Measurements from ENCODE around the gene ABCA13.

The ABCA13 gene

GRCh38 chr7:48563334-48563733, 392.1 kb downstream of the ABCA13 start:
- Histone ChIP-seq H3K4me3 (no peak overlapping the region), H3K27ac (no peak overlapping the region)

DNA sequence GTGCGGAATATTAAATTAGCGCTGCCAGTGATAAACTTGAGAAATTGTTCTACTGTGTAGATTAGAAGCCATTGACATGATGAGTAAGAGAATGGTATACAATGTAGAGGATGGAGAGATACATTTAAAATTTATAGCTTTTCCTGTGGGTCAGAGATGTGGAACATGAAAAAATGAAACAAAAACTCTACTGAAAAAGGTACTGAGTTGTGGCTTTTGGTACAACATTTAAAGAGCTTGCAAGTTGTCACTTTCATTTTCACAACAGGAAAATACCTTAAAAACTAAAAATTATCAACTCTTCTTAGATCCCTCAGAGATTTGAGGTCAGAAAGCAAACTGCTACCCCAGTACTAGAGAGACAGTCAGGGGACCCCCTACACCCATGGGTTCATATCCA, 404.3 kb downstream of the ABCA13 start:
- Histone ChIP-seq H3K4me3 (no peak overlapping the region), H3K27ac (no peak overlapping the region)

DNA sequence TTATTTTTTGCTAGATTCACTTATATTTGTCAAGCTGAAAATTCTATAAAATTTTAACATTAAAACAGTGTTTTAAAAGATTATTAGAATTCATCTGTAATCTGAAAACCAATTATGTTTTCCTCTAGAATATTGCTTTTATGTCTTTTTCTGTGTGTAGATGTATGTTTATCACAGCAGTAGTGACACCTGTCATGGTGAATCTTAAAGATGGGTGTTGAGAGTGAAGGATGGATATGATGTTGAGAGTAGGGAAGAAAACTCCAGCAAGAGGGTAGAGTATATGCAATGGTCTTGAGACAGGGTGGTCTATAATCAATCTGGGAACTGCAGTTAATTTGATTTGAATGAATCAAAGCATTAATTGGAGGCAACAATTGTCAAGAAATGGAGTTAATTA, 416.2 kb downstream of the ABCA13 start:
- Histone ChIP-seq H3K4me3 (no peak overlapping the region), H3K27ac (no peak overlapping the region)

GRCh38 chr7:48594349-48594748, 423.1 kb downstream of the ABCA13 start:
- Histone ChIP-seq H3K27ac (no peak overlapping the region), H3K4me3 (no peak overlapping the region)

- H3K27ac ChIP-seq = no peak overlapping the region
- no peak overlapping the region for H3K4me3 ChIP-seq
Observed at GRCh38 chr7:48595756-48596155, 424.5 kb downstream of the ABCA13 start.

GRCh38 chr7:48610705-48611104, 439.4 kb downstream of the ABCA13 start:
- Histone ChIP-seq H3K4me3 (no peak overlapping the region), H3K27ac (no peak overlapping the region)

DNA sequence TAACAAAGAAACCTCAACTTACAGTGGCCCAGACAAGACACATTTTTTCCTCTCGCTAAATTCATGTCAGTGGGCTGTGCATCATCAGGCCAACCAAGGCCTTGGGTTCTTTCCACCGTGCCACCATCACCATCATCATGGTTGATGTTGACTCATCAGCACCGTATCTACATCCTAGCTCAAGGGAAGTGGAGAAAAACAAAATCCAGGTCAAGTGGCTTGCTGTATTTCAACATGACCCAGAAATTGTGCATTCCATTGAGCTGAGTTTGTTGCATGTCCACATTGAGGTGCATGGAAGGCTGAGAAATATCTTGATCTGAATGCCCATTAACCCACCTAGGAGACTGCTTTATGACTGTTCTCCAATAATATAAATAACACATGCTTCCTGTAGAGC, 440.7 kb downstream of the ABCA13 start:
- no peak overlapping the region for H3K4me3 ChIP-seq
- H3K27ac ChIP-seq = no peak overlapping the region

GRCh38 chr7:48617508-48617907, 446.2 kb downstream of the ABCA13 start:
- Histone ChIP-seq H3K27ac (no peak overlapping the region), H3K4me3 (no peak overlapping the region)

DNA sequence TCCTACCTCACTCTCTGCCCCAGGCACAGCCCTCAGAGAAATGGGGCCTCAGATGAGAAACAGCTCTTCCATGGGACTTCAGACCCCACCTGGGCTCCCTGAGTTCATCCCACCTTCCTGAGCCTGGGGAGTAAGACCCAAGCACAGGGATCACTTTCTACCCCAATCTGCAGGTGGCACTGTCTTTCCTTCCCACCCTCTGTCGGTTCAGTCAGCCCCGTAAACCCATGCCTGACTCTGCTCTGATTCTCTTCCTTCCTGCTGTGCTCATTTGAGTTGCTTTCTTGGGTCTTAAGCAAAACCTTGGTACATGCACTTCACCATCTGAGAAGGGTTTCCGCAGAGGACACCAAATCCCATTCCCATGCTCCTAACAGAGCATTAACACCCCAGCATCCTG, 446.7 kb downstream of the ABCA13 start:
- no peak overlapping the region for H3K4me3 ChIP-seq
- no peak overlapping the region for H3K27ac ChIP-seq

- H3K27ac ChIP-seq = no peak overlapping the region
- H3K4me3 ChIP-seq = no peak overlapping the region
Observed at GRCh38 chr7:48621076-48621475, 449.8 kb downstream of the ABCA13 start.

DNA sequence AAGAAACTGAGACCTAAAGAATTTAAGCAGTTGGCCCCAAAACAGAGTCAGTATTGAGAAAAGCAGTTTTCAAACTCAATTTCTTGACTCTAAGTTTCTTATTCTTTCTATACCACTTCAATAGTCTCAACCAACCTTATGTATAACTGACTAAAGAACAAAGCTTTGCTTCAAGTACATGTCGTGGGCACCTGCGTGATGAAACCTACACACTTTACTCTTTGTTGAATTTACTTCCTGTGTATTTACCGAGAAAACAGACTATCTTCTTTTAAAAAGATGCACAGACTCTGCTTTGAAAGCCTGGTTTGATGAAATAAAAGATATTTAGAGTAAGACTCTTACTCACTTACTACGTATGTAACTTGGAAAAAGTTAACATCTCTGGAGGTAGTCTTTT, 455.9 kb downstream of the ABCA13 start:
- no peak overlapping the region for H3K27ac ChIP-seq
- H3K4me3 ChIP-seq = no peak overlapping the region

- Histone ChIP-seq H3K27ac (no peak overlapping the region), H3K4me3 (no peak overlapping the region)
Observed at GRCh38 chr7:48628793-48629349, 457.6 kb downstream of the ABCA13 start.

DNA sequence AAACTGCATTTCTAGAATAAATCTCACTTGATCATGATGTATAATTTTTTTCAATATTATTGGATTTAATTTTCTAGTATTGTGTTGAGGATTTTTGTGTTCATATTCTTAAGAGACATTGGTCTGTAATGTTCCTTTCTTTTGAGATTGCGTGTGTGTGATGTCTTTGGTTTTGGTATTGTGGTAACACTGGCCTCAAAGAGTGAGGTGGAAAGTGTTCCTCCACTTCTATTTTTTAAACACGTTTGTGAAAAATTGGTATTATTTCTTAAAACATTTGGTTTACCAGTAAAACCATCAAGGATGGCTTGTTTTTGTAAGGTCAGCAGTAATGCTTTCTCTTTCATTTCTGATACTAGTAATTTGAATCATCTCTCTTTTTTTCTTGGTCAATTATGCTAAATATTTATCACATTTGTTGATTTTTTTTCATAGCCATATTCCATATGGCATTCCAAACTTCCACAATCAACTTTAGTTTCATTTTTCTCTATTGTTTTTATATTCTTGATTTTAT, 462.9 kb downstream of the ABCA13 start:
- Histone ChIP-seq H3K27ac (no peak overlapping the region), H3K4me3 (no peak overlapping the region)

DNA sequence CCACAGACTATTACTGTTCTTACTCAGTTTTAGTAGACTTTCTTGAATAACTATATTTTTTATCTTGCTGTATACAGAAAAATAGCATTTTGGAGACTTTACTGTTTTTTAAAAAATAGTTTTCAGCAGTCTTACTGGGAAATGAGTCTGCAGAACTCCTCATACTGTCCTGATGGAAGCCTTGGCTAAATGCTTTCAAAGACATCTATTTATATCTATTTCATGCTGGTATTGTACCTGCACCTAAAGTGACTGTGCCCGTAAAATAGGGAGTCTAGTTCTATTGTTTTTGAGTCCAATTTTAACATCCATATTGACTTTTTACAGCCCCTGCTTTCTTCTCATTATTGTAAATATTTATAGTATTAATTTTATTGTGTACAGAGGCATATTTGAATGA, 464.5 kb downstream of the ABCA13 start:
- no peak overlapping the region for H3K27ac ChIP-seq
- no peak overlapping the region for H3K4me3 ChIP-seq

DNA sequence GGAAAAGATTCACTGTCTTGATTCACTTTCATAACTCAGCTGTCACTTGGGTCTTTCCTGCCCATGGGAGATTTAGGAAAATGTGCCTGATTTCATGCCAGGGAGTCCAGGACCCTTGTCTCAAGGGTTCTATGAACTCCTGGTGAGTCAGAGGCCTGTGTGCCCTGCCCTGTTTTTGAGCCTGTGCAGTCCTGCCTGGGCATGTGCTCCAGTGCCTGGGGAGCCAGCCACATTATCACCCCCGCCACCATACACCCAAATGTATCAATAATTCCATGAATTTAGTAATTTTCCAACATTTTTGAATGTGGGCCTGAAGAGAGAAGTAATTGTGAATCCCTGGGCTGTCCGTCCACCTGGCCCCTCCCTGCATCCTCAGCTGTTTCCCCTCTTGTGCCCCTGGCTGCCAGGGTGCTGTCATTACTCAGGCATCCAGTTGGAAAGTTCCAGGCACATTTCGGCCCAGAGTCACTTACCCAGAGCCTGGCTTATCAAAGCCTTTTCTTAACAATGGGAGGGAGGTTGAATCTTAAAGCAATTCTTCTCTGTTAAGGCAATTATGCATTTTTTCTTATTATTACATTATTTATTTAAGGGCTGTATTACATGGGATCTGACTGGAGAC, 465.2 kb downstream of the ABCA13 start:
- H3K4me3 ChIP-seq = no peak overlapping the region
- no peak overlapping the region for H3K27ac ChIP-seq

GRCh38 chr7:48637382-48637781, 466.1 kb downstream of the ABCA13 start:
- H3K4me3 ChIP-seq = no peak overlapping the region
- H3K27ac ChIP-seq = no peak overlapping the region

DNA sequence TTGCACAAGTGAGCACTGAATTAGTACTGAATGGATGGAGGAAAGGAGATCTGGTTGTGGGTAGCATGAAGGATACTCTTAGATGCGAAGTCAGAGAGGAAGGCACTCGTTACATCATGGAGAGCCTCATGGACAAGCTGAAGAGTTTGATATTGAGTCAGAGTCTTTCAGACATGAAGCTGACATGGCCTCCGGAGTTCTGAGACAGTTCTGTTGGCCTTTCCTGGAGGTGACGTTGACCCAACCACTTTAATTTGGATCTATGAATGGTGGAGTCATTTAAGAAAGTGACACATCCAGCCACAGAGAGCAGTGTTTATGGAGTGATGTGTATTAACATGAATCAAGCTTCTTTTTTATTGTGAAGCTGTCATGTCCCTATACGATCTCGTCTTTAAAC, 466.8 kb downstream of the ABCA13 start:
- H3K27ac ChIP-seq = no peak overlapping the region

DNA sequence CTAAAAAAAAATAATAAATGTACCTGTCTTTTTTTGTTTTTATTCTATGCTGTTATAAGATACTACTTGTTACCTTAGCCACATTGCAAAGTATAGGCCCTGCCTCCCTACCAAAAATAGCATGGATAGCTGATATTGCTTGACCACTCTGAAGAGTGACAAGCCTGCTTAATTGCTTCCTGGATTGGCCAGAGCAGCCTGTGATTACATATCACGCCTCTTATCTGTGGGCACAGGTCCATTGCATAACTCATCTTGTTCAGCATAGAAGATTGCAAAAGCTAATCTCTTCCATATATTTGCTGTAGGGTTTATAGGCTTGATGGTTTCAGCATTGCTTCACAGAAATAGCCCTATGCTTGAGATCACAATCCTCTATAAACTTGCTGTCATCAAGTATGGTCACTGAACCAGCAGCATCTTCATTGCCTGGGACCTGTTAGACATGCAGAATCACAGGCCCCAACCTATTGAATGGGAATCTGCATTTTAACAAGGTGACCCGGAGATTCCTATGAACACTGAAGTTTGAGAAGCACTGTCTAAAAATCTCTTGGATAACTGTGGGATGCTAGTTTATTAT, 472.3 kb downstream of the ABCA13 start:
- Histone ChIP-seq H3K27ac (no peak overlapping the region), H3K4me3 (no peak overlapping the region)

More for the DNA sequence above, 466.8 kb downstream of the ABCA13 start:
- no peak overlapping the region for H3K4me3 ChIP-seq

- Histone ChIP-seq H3K4me3 (no peak overlapping the region), H3K27ac (no peak overlapping the region)
Observed at GRCh38 chr7:48658138-48658537, 486.9 kb downstream of the ABCA13 start.

- no peak overlapping the region for H3K4me3 ChIP-seq
- H3K27ac ChIP-seq = no peak overlapping the region
Observed at GRCh38 chr7:48660306-48660870, 489.1 kb downstream of the ABCA13 start.

- Histone ChIP-seq H3K4me3 (no peak overlapping the region), H3K27ac (no peak overlapping the region)
Observed at GRCh38 chr7:48664241-48664640, 493.0 kb downstream of the ABCA13 start.
